ENCODE data around the gene SCAF4.
"Not testable (repeated sequence)": the region's sequence is repeated elsewhere in the genome, so short reads cannot be mapped to it uniquely, and the experiment has no call there.

SCAF4 gene, protein sequence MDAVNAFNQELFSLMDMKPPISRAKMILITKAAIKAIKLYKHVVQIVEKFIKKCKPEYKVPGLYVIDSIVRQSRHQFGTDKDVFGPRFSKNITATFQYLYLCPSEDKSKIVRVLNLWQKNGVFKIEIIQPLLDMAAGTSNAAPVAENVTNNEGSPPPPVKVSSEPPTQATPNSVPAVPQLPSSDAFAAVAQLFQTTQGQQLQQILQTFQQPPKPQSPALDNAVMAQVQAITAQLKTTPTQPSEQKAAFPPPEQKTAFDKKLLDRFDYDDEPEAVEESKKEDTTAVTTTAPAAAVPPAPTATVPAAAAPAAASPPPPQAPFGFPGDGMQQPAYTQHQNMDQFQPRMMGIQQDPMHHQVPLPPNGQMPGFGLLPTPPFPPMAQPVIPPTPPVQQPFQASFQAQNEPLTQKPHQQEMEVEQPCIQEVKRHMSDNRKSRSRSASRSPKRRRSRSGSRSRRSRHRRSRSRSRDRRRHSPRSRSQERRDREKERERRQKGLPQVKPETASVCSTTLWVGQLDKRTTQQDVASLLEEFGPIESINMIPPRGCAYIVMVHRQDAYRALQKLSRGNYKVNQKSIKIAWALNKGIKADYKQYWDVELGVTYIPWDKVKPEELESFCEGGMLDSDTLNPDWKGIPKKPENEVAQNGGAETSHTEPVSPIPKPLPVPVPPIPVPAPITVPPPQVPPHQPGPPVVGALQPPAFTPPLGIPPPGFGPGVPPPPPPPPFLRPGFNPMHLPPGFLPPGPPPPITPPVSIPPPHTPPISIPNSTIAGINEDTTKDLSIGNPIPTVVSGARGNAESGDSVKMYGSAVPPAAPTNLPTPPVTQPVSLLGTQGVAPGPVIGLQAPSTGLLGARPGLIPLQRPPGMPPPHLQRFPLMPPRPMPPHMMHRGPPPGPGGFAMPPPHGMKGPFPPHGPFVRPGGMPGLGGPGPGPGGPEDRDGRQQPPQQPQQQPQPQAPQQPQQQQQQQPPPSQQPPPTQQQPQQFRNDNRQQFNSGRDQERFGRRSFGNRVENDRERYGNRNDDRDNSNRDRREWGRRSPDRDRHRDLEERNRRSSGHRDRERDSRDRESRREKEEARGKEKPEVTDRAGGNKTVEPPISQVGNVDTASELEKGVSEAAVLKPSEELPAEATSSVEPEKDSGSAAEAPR

GRCh38 chr21:31731857-31732596, at the start of gene SCAF4:
TSS of gene SCAF4 (minus strand) at chr21:31732118. CDS start at chr21:31731692, 426 bp downstream.
- peak; percentile 59 to 74 (median 64) for DNase-seq

DNA sequence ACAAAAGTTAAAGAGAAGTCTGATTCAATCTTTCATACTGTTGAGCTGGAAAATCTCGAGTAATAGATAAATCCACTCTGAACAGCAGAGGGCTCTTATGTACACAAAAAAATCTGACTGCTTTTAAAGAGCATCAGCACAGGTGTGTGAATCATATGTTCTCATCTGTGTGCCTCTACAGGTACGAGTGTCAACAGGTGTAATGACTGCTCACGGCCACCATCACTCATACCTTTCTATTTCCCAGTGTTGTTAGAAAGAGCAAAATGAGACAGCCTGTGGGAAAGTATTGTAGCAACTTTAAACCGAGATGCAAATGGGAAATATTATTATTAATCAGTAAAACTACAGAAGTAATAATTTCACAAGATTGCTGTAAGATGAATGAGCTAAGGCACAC, 49.0 kb upstream of the SCAF4 start:
- DNase-seq, result no peak

GRCh38 chr21:31778546-31778945, 46.6 kb upstream of the SCAF4 start:
- no peak for DNase-seq

GRCh38 chr21:31777857-31778256, 45.9 kb upstream of the SCAF4 start:
- DNase-seq, result no peak

GRCh38 chr21:31774031-31774430, 42.1 kb upstream of the SCAF4 start:
- no peak for DNase-seq

- no peak for DNase-seq
Observed at GRCh38 chr21:31772674-31773555, 41.0 kb upstream of the SCAF4 start.

DNA sequence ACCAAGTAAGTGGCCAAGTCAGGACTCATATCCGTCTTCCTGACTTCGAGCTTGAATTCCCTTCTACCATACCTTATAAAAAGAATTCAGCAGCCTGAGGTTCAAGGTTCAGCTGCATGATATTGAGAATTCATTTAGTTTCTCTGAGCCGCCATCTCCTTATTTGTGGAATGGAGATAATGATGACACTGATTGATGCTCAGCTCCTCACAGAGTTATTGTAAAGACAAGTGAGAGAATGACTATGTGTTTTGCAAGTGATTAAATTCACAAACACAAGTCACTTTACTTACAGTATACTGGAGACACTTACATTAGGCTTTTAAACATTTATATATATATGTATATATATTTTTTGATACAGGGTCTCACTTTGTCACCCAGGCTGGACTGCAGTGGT, 39.8 kb upstream of the SCAF4 start:
- DNase-seq, result no peak

- DNase-seq, result no peak
Observed at GRCh38 chr21:31768710-31769109, 36.8 kb upstream of the SCAF4 start.

DNA sequence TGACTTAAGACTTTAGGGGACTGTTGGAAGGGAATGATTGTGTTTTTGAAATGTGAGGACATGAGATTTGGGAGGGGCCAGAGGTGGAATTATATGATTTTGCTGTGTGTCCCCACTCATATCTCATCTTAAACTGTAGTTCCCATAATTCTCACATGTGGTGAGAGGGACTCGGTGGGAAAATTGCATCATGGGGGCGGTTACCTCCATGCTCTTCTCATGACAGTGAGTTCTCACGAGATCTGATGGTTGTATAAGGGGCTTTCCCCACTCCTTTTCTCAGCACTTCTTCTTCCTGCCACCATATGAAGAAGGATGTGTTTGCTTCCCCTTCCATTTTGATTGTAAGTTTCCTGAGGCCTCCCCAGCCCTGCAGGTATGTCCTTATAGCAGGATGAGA, 35.0 kb upstream of the SCAF4 start:
- DNase-seq, result no peak

GRCh38 chr21:31765850-31766249, 33.9 kb upstream of the SCAF4 start:
- DNase-seq, result not testable (repeated sequence)

GRCh38 chr21:31760931-31761330, 29.0 kb upstream of the SCAF4 start:
- no peak for DNase-seq

- DNase-seq, result no peak
Observed at GRCh38 chr21:31756787-31757186, 24.9 kb upstream of the SCAF4 start.

GRCh38 chr21:31755027-31755426, 23.1 kb upstream of the SCAF4 start:
- DNase-seq, result no peak

- no peak for DNase-seq
Observed at GRCh38 chr21:31754708-31754960, 22.7 kb upstream of the SCAF4 start.

DNA sequence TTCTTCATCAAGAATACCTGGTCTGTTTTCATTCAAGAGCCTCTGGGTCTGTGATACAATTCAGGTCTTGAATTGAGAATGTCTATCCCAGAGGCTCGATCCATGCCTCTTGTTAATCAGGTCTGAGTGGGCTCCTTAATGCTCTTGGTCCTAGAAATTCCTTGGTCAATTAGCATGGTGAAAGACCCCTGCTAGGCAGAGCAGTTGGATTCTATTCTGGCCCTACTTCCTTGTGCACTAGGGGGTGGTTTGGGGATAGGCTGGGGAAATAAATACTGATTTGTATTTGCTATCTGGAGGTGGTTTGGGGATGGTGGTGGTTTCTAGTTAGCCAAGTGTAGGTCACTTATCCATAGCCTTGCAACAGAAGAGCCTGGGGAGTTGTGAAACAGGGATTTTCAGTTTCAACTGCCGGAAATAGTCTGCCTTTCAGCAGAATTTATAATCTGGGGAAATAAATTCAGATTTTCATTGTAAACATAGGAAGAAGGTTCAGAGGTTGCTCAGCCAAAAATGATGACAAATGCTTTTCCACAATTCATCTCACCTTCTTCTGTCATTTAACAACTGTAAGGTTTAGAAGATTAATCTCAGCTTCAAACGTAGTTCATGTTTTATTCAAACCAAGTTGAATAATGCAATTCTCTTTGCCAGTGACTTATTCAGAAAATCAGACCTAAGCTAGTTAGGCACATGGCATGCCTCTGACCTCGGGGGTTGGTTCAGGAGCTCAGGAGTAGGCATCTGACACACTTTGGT, 22.2 kb upstream of the SCAF4 start:
- no peak for DNase-seq

GRCh38 chr21:31752967-31753366, 21.0 kb upstream of the SCAF4 start:
- no peak for DNase-seq

- DNase-seq, result no peak
Observed at GRCh38 chr21:31752352-31752751, 20.4 kb upstream of the SCAF4 start.

DNA sequence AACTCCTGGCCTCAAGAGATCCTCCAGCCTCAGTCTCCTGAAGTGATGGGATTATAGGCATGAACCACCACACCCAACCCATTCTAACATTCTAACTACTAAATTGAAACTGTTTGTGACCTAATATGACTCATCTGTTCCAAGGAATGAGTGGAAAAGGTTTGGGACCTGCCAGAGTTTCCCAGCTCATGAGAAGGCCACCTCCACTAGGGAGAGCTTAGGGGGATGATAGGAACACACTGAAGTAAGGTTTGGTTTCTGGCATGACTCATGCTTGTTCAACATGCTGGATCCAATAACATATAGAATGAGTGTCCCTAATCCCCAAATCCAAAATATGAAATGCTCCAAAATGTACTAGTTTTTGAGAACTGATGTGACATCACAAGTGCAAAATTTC, 18.9 kb upstream of the SCAF4 start:
- no peak for DNase-seq

- DNase-seq, result no peak
Observed at GRCh38 chr21:31744182-31744800, 12.4 kb upstream of the SCAF4 start.

- DNase-seq, result no peak
Observed at GRCh38 chr21:31743712-31744111, 11.8 kb upstream of the SCAF4 start.

GRCh38 chr21:31741116-31741515, 9.2 kb upstream of the SCAF4 start:
- no peak for DNase-seq

Measured in activated naive CD4-positive, alpha-beta T cell (primary cell).